ENCODE measurements around the gene ACKR3.

ACKR3 gene

GRCh38 chr2:236558993-236559978, 10.3 kb upstream of the ACKR3 start:
- Histone ChIP-seq H3K4me3 (ENCODE audit: low read length) (no peak overlapping the region), H3K9ac (ENCODE audit: low read length) (no peak overlapping the region), H3K27me3 (ENCODE audit: insufficient read depth, low read length, poor library complexity) (no peaks in the 10 kb centered on the region), H3K79me2 (ENCODE audit: control insufficient read depth, insufficient read depth, low read length) (no peaks in the 10 kb centered on the region), H3K56ac (ENCODE audit: low read length) (no peak overlapping the region), H3K36me3 (ENCODE audit: control insufficient read depth, insufficient read depth, low read length) (no peaks in the 10 kb centered on the region), H2BK120ac (ENCODE audit: low read depth, low read length) (no peak overlapping the region), H3K4me1 (ENCODE audit: control insufficient read depth, low read depth, low read length) (no peaks in the 10 kb centered on the region), H3K4me2 (ENCODE audit: low read length) (no peak overlapping the region), H3K79me1 (ENCODE audit: low read length) (no peaks in the 10 kb centered on the region), H2AK5ac (ENCODE audit: low read length) (no peak overlapping the region), H3K18ac (ENCODE audit: low read length) (no peak overlapping the region), H2BK5ac (ENCODE audit: low read length) (no peak overlapping the region), H3K4ac (ENCODE audit: low read depth, low read length) (no peak overlapping the region), H3K23ac (ENCODE audit: low read length) (no peak overlapping the region), H4K8ac (ENCODE audit: low read depth, low read length) (no peak overlapping the region), H2BK15ac (replicated peaks; ENCODE audit: low read depth) (no peak overlapping the region), H3K27ac (ENCODE audit: low read depth, low read length) (no peak overlapping the region), H4K5ac (ENCODE audit: low read length) (no peak overlapping the region)
- DNase-seq, result no peak
- no CpG with 5 or more reads among the region's 6 CpGs for WGBS (ENCODE audit: extremely low coverage, insufficient coverage, low lambda C conversion rate)

- H3K36me3 ChIP-seq (ENCODE audit: control insufficient read depth, insufficient read depth, low read length), result no peaks in the 10 kb centered on the region
- no peak overlapping the region for H3K4ac ChIP-seq (ENCODE audit: low read depth, low read length)
- H4K5ac ChIP-seq (ENCODE audit: low read length), result no peak overlapping the region
- no peaks in the 10 kb centered on the region for H3K79me2 ChIP-seq (ENCODE audit: control insufficient read depth, insufficient read depth, low read length)
- no peak overlapping the region for H3K27ac ChIP-seq (ENCODE audit: low read depth, low read length)
- no peak overlapping the region for H3K18ac ChIP-seq (ENCODE audit: low read length)
- no peak overlapping the region for H2BK15ac ChIP-seq (replicated peaks; ENCODE audit: low read depth)
- no peak overlapping the region for H2AK5ac ChIP-seq (ENCODE audit: low read length)
- H3K56ac ChIP-seq (ENCODE audit: low read length), result no peak overlapping the region
- WGBS (ENCODE audit: extremely low coverage, insufficient coverage, low lambda C conversion rate), result no CpG with 5 or more reads among the region's 3 CpGs
- H3K4me1 ChIP-seq (ENCODE audit: control insufficient read depth, low read depth, low read length), result no peaks in the 10 kb centered on the region
- no peaks in the 10 kb centered on the region for H3K27me3 ChIP-seq (ENCODE audit: insufficient read depth, low read length, poor library complexity)
- no peak overlapping the region for H2BK5ac ChIP-seq (ENCODE audit: low read length)
- no peak overlapping the region for H3K4me2 ChIP-seq (ENCODE audit: low read length)
- no peak for DNase-seq
- no peak overlapping the region for H3K9ac ChIP-seq (ENCODE audit: low read length)
- H4K8ac ChIP-seq (ENCODE audit: low read depth, low read length), result no peak overlapping the region
- H3K23ac ChIP-seq (ENCODE audit: low read length), result no peak overlapping the region
- H3K4me3 ChIP-seq (ENCODE audit: low read length), result no peak overlapping the region
- H2BK120ac ChIP-seq (ENCODE audit: low read depth, low read length), result no peak overlapping the region
- no peaks in the 10 kb centered on the region for H3K79me1 ChIP-seq (ENCODE audit: low read length)
Measured at GRCh38 chr2:236561874-236562273, 7.8 kb upstream of the ACKR3 start.

GRCh38 chr2:236562434-236562833, 7.2 kb upstream of the ACKR3 start:
- Histone ChIP-seq H3K4me2 (ENCODE audit: low read length) (no peak overlapping the region), H3K27ac (ENCODE audit: low read depth, low read length) (no peak overlapping the region), H3K4me3 (ENCODE audit: low read length) (no peak overlapping the region), H3K23ac (ENCODE audit: low read length) (no peak overlapping the region), H3K4me1 (ENCODE audit: control insufficient read depth, low read depth, low read length) (no peaks in the 10 kb centered on the region), H3K36me3 (ENCODE audit: control insufficient read depth, insufficient read depth, low read length) (no peaks in the 10 kb centered on the region), H3K56ac (ENCODE audit: low read length) (no peak overlapping the region), H4K5ac (ENCODE audit: low read length) (no peak overlapping the region), H2BK5ac (ENCODE audit: low read length) (no peak overlapping the region), H2BK15ac (replicated peaks; ENCODE audit: low read depth) (no peak overlapping the region), H4K8ac (ENCODE audit: low read depth, low read length) (no peak overlapping the region), H3K18ac (ENCODE audit: low read length) (no peak overlapping the region), H3K27me3 (ENCODE audit: insufficient read depth, low read length, poor library complexity) (no peaks in the 10 kb centered on the region), H2AK5ac (ENCODE audit: low read length) (no peak overlapping the region), H3K9ac (ENCODE audit: low read length) (no peak overlapping the region), H3K79me1 (ENCODE audit: low read length) (no peaks in the 10 kb centered on the region), H3K4ac (ENCODE audit: low read depth, low read length) (no peak overlapping the region), H2BK120ac (ENCODE audit: low read depth, low read length) (no peak overlapping the region), H3K79me2 (ENCODE audit: control insufficient read depth, insufficient read depth, low read length) (no peaks in the 10 kb centered on the region)
- no CpG with 5 or more reads among the region's 5 CpGs for WGBS (ENCODE audit: extremely low coverage, insufficient coverage, low lambda C conversion rate)
- peak; percentile 48 for DNase-seq

GRCh38 chr2:236563953-236564352, 5.7 kb upstream of the ACKR3 start:
- H2BK120ac ChIP-seq (ENCODE audit: low read depth, low read length), result no peak overlapping the region
- no peak overlapping the region for H3K23ac ChIP-seq (ENCODE audit: low read length)
- no peaks in the 10 kb centered on the region for H3K79me1 ChIP-seq (ENCODE audit: low read length)
- H3K36me3 ChIP-seq (ENCODE audit: control insufficient read depth, insufficient read depth, low read length), result no peaks in the 10 kb centered on the region
- no peaks in the 10 kb centered on the region for H3K27me3 ChIP-seq (ENCODE audit: insufficient read depth, low read length, poor library complexity)
- no peak overlapping the region for H3K4ac ChIP-seq (ENCODE audit: low read depth, low read length)
- no CpG with 5 or more reads among the region's 4 CpGs for WGBS (ENCODE audit: extremely low coverage, insufficient coverage, low lambda C conversion rate)
- no peak overlapping the region for H3K18ac ChIP-seq (ENCODE audit: low read length)
- H2AK5ac ChIP-seq (ENCODE audit: low read length), result no peak overlapping the region
- H3K4me1 ChIP-seq (ENCODE audit: control insufficient read depth, low read depth, low read length), result peaks cover 5% of the 10 kb centered on the region
- no peak overlapping the region for H2BK15ac ChIP-seq (replicated peaks; ENCODE audit: low read depth)
- no peak for DNase-seq
- H2BK5ac ChIP-seq (ENCODE audit: low read length), result no peak overlapping the region
- H3K27ac ChIP-seq (ENCODE audit: low read depth, low read length), result no peak overlapping the region
- H3K79me2 ChIP-seq (ENCODE audit: control insufficient read depth, insufficient read depth, low read length), result no peaks in the 10 kb centered on the region
- no peak overlapping the region for H4K8ac ChIP-seq (ENCODE audit: low read depth, low read length)
- H3K56ac ChIP-seq (ENCODE audit: low read length), result no peak overlapping the region
- H4K5ac ChIP-seq (ENCODE audit: low read length), result no peak overlapping the region
- no peak overlapping the region for H3K9ac ChIP-seq (ENCODE audit: low read length)
- no peak overlapping the region for H3K4me3 ChIP-seq (ENCODE audit: low read length)
- H3K4me2 ChIP-seq (ENCODE audit: low read length), result no peak overlapping the region

- no peaks in the 10 kb centered on the region for H3K27me3 ChIP-seq (ENCODE audit: insufficient read depth, low read length, poor library complexity)
- no peak overlapping the region for H3K4ac ChIP-seq (ENCODE audit: low read depth, low read length)
- H3K79me2 ChIP-seq (ENCODE audit: control insufficient read depth, insufficient read depth, low read length), result no peaks in the 10 kb centered on the region
- H3K18ac ChIP-seq (ENCODE audit: low read length), result no peak overlapping the region
- H3K36me3 ChIP-seq (ENCODE audit: control insufficient read depth, insufficient read depth, low read length), result no peaks in the 10 kb centered on the region
- DNase-seq, result no peak
- H3K4me1 ChIP-seq (ENCODE audit: control insufficient read depth, low read depth, low read length), result peaks cover 9% of the 10 kb centered on the region
- H3K23ac ChIP-seq (ENCODE audit: low read length), result no peak overlapping the region
- no peaks in the 10 kb centered on the region for H3K79me1 ChIP-seq (ENCODE audit: low read length)
- H4K8ac ChIP-seq (ENCODE audit: low read depth, low read length), result no peak overlapping the region
- H2BK5ac ChIP-seq (ENCODE audit: low read length), result no peak overlapping the region
- no peak overlapping the region for H3K4me3 ChIP-seq (ENCODE audit: low read length)
- no peak overlapping the region for H2BK120ac ChIP-seq (ENCODE audit: low read depth, low read length)
- WGBS (ENCODE audit: extremely low coverage, insufficient coverage, low lambda C conversion rate), result no CpG with 5 or more reads among the region's 3 CpGs
- no peak overlapping the region for H3K27ac ChIP-seq (ENCODE audit: low read depth, low read length)
- no peak overlapping the region for H3K56ac ChIP-seq (ENCODE audit: low read length)
- no peak overlapping the region for H2AK5ac ChIP-seq (ENCODE audit: low read length)
- no peak overlapping the region for H2BK15ac ChIP-seq (replicated peaks; ENCODE audit: low read depth)
- no peak overlapping the region for H3K9ac ChIP-seq (ENCODE audit: low read length)
- no peak overlapping the region for H3K4me2 ChIP-seq (ENCODE audit: low read length)
- no peak overlapping the region for H4K5ac ChIP-seq (ENCODE audit: low read length)
Measured at GRCh38 chr2:236565212-236565611, 4.4 kb upstream of the ACKR3 start.
